Ovary (tissue), 9 donors: ENCODE measurements around the gene PAM. TPM values are rescaled to one million over a fixed set of nuclear protein-coding genes. Genes with fewer than 3 reads are reported as not detected.

ENCODE experiments used
- DNase-seq, 5 donors: peaks; one replicate each; pipeline ENCODE4 v3.0.0-alpha.2; 2019 to 2020
- H3K27ac ChIP-seq, 2 donors: fragments of 200-600 bp; one replicate each; pipeline versions ENCODE4 v1.5.1 to v1.8.0; 2019 to 2022
- H3K27me3 ChIP-seq: fragments of 200-600 bp; one replicate; pipeline ENCODE4 v1.8.0; 2022
- H3K36me3 ChIP-seq: fragments of 200-600 bp; sonication (generic); one replicate; pipeline ENCODE4 v1.5.1; 2019
- H3K4me1 ChIP-seq: one replicate; pipeline ENCODE4 v1.8.1; 2013; ENCODE audit warnings: mild to moderate bottlenecking, moderate library complexity; ENCODE audit not compliant: insufficient read depth
- H3K4me3 ChIP-seq: fragments of 200-600 bp; sonication (generic); one replicate; pipeline ENCODE4 v1.5.1; 2017
- H3K9me3 ChIP-seq, 2 donors: fragments of 200-600 bp in 1 of 2; sonication (generic) in 1 of 2; one replicate each; pipeline versions ENCODE4 v1.5.1 to v1.8.1; 2013 to 2019; ENCODE audit warnings: mild to moderate bottlenecking in 1 of 2, moderate library complexity in 1 of 2
- EP300 ChIP-seq: sonication (generic); formaldehyde crosslinking; IDR thresholded peaks from one replicate; pipeline ENCODE4 v1.6.1; 2017; ENCODE audit warnings: antibody characterized with exemption
- POLR2A ChIP-seq: fragments of 450-650 bp; IDR thresholded peaks from one replicate; pipeline ENCODE4 v1.6.1; 2017; ENCODE audit warnings: antibody characterized with exemption, mild to moderate bottlenecking, moderate library complexity
- WGBS, 3 donors: extraction: QIAGEN DNeasy Blood & Tissue Kit in 1 of 3; methylation state at CpG; one replicate each; pipeline versions ENCODE4 v1.1.5 to v1.1.7; 2013 to 2017; 5-methylcytosine and 5-hydroxymethylcytosine counted together
- intact Hi-C, 4 donors: fragments of 100-400 bp; cut with DNase I; formaldehyde crosslinking; loops; one replicate each; pipeline versions ENCODE4 v1.11.0 to v1.15.1; 2022 to 2023
- polyA plus RNA-seq, 2 donors: library from polyadenylated mRNA; stranded (reverse); fragments of 200-250 nt in 1 of 2; fragments of 350-450 nt in 1 of 2; fragmentation: Illumina TruSeq in 1 of 2; extraction: RNeasy Lipid Tissue Mini Kit (QIAGEN cat#74804) in 1 of 2; gene quantifications; one replicate each; pipeline ENCODE4 v1.2.3, GENCODE V29; 2013 to 2014
- total RNA-seq, 7 donors: library from RNA; depleted of rRNA in 2 of 7; stranded (reverse); fragments of >200 nt in 2 of 7; fragmentation: NEBNext Ultra II Directional in 3 of 7; extraction: Animal tissue kit (Norgen Biotek cat#: 25700) in 3 of 7; gene quantifications; one replicate each; pipeline versions ENCODE4 v1.1.0 to v1.2.4, GENCODE V29; 2016 to 2023
- TF ChIP-seq, protein P1 (sequence below), 3 donors: fragments of 450-650 bp in 2 of 3; fragments of 200-600 bp in 1 of 3; IDR thresholded peaks; one replicate each; pipeline versions ENCODE4 v1.5.1 to v1.8.0; 2016 to 2022; ENCODE audit warnings: antibody characterized with exemption in 3 of 3, mild to moderate bottlenecking in 1 of 3
- donor health status: DM: no; HTN: no; CAD: no; lungs with moderate emphysema.
- donor health status: DM: no; HTN: no; CAD: no.
- donor health status: Bipolar disorder and iron deficiency.
- donor health status: DM: yes; HTN: yes; CAD: no.
- donor health status: DM: no; HTN: no; CAD: no.
- donor health status: DM: yes; HTN: yes; CAD: no.

PAM gene
- total and polyA plus RNA-seq, 9 donors: 124 to 431 (median 187) TPM

DNA sequence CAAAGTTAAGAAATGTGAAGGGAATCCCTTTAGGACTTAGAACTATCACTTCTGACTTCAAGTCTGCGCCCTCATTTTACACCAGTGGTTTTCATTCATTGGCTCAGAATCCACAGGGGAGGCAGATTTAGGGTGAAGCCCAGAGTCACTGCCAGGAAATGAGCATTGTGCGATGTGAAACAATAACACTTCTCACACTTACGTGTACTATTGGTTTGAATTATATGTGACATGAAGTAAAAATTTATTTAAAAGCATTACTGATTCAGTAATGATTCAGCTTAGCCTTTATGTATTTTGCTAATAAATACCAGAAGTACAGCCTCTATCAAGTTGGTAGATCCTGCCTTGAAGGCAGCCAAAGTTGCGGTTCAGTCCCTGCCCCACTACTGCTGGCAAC lies 98.6 kb downstream of the PAM start:
- TF ChIP-seq, protein P1, sequence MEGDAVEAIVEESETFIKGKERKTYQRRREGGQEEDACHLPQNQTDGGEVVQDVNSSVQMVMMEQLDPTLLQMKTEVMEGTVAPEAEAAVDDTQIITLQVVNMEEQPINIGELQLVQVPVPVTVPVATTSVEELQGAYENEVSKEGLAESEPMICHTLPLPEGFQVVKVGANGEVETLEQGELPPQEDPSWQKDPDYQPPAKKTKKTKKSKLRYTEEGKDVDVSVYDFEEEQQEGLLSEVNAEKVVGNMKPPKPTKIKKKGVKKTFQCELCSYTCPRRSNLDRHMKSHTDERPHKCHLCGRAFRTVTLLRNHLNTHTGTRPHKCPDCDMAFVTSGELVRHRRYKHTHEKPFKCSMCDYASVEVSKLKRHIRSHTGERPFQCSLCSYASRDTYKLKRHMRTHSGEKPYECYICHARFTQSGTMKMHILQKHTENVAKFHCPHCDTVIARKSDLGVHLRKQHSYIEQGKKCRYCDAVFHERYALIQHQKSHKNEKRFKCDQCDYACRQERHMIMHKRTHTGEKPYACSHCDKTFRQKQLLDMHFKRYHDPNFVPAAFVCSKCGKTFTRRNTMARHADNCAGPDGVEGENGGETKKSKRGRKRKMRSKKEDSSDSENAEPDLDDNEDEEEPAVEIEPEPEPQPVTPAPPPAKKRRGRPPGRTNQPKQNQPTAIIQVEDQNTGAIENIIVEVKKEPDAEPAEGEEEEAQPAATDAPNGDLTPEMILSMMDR (IDR thresholded peaks at IDR 0.05): no peak
- TF ChIP-seq EP300 (no peak), POLR2A (no peak)
- Histone ChIP-seq H3K27ac (no peak overlapping the region), H3K4me3 (no peak overlapping the region), H3K36me3 (no peaks in the 10 kb centered on the region), H3K4me1 (no peaks in the 10 kb centered on the region), H3K9me3 (no peaks in the 10 kb centered on the region), H3K27me3 (no peaks in the 10 kb centered on the region)
- WGBS, 3 donors: 92 to 97% (median 93%) methylated on average over 4 of the region's 4 CpGs
- no peak for DNase-seq
- intact Hi-C loops: no loop called here

DNA sequence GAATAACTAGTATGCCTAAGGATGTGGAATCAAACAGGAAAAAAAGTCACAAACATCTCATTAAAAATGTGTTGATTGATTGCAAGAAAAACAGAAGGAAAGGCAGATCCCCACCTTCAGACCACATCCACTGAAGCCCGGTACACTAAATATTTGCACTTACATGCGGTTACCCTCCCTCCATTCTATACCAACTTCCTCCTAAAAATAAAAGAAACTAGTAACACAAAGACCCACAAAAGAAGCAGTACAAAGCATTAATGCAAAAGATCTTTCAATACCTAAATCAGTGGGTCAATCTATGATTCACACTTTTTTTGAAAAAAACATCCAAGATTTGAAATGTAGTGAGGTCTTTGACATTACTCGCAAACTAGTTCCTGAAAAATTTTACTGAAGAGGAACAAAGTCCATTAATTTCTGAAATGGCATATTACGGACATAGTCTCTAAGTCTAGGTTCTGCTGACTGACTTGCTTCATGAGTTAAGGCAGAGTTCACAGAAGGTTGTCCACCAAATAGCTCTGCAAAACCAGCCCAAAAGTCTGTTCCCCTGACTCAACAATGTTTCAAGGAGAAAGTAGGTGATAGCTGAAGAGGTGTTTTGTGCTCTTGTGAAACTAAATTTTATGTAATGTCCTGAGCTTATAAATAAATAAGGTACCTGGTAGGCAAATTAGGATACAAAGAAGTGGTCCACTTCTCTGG lies 100.7 kb downstream of the PAM start:
- TF ChIP-seq POLR2A: no peak
- no peak for TF ChIP-seq EP300
- TF ChIP-seq, protein P1 (IDR thresholded peaks at IDR 0.05): no peak
- Histone ChIP-seq H3K9me3 (no peaks in the 10 kb centered on the region), H3K27ac (no peak overlapping the region), H3K4me1 (no peaks in the 10 kb centered on the region), H3K27me3 (no peaks in the 10 kb centered on the region), H3K4me3 (no peak overlapping the region), H3K36me3 (no peaks in the 10 kb centered on the region)
- intact Hi-C loops: no loop called here
- no peak for DNase-seq
- 91 to 98% (median 97%) methylated on average over 4 of the region's 4 CpGs for WGBS, 3 donors

DNA sequence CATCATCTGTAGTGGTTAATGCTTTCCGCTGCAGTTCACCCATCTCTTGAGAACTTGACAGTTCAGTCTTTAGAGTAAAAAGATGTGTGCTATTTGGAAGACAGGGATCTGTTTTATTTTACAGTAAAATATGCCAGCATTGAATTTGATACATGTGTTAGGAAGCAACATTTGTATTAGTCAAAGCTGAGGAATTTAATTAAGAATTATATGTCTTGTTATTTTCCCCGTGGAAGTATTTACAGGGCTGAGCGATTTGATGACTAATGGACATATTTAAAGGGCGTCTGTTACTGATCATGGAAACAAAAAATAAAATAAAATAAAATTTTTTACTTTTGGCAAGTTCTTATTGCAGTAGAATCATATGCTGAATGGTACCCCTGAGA lies 101.3 kb downstream of the PAM start:
- 65 to 68% (median 66%) methylated on average over 4 of the region's 4 CpGs for WGBS, 3 donors
- TF ChIP-seq POLR2A (no peak), EP300 (no peak)
- TF ChIP-seq, protein P1 (IDR thresholded peaks at IDR 0.05): no peak
- intact Hi-C loops: no loop called here

DNA sequence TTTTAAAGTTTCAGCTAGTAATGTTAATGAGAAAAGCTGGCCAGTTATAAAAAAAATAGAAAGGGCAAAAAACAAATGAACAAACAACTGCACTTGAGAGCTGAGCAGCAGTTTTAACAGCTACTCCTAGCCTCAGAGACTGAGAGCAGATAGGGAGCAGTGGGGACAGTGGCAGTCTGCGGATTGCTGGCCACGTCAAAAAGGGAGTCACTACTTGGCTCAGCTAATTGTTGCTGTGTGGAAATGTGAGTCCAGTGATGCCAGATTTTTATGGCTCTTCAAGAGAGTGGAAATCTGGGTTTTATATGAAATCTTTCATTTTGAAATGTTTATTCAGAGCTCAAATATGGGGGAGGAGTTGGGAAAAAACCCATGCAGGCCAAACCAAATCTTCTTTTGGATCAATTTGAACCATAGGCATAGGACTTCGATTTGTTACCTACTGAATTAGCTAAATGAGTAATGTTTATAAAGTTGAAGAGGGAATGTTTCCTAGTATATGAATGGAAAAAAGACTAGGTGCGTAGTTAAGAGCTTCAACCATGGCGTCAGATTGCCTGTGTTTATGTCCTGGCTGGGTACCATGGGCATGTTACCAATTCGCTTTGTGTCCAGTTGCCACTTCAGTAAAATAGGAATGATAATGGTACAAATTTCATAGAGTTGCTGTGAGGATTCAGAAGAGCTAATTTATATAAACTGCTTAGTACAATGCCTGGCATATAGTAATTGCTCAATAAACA lies 102.1 kb downstream of the PAM start:
- DNase-seq: no peak
- Histone ChIP-seq H3K4me1 (no peaks in the 10 kb centered on the region), H3K27me3 (no peaks in the 10 kb centered on the region), H3K36me3 (no peaks in the 10 kb centered on the region), H3K27ac (no peak overlapping the region), H3K4me3 (no peak overlapping the region), H3K9me3 (no peaks in the 10 kb centered on the region)
- no peak for TF ChIP-seq EP300
- TF ChIP-seq, protein P1 (IDR thresholded peaks at IDR 0.05): no peak
- no peak for TF ChIP-seq POLR2A
- WGBS, 3 donors: 82 to 88% (median 86%) methylated on average over 6 of the region's 6 CpGs
- intact Hi-C loops: no loop called here

More for the DNA sequence above, 101.3 kb downstream of the PAM start:
- no peak overlapping the region for H3K4me3 ChIP-seq
- no peaks in the 10 kb centered on the region for H3K27me3 ChIP-seq
- no peaks in the 10 kb centered on the region for H3K4me1 ChIP-seq
- no peaks in the 10 kb centered on the region for H3K9me3 ChIP-seq
- H3K36me3 ChIP-seq: no peaks in the 10 kb centered on the region
- DNase-seq: no peak
- no peak overlapping the region for H3K27ac ChIP-seq
